GM21786 (cell line): ENCODE data around the gene SEMA3F.
"Not testable (repeated sequence)": the region's sequence is repeated elsewhere in the genome, so short reads cannot be mapped to it uniquely, and the experiment has no call there.

Source experiments
- ATAC-seq: cut with Tn5 transposase; IDR thresholded peaks from one replicate; pipeline ENCODE4 v1.9.1; 2021; ENCODE audit not compliant: unreplicated experiment

The SEMA3F gene

GRCh38 chr3:50228184-50228763, 73.2 kb downstream of the SEMA3F start:
- ATAC-seq, result not testable (repeated sequence)

GRCh38 chr3:50229490-50229889, 74.4 kb downstream of the SEMA3F start:
- ATAC-seq, result no peak

- no peak for ATAC-seq
Observed at GRCh38 chr3:50230104-50230793, 75.1 kb downstream of the SEMA3F start.

GRCh38 chr3:50230794-50231125, 75.6 kb downstream of the SEMA3F start:
- ATAC-seq, result no peak

- no peak for ATAC-seq
Observed at GRCh38 chr3:50231581-50231980, 76.5 kb downstream of the SEMA3F start.

- ATAC-seq, result no peak
Observed at GRCh38 chr3:50232303-50232702, 77.2 kb downstream of the SEMA3F start.

GRCh38 chr3:50233176-50233575, 78.1 kb downstream of the SEMA3F start:
- no peak for ATAC-seq

- peak; percentile 91 for ATAC-seq
Observed at GRCh38 chr3:50235716-50236483, 80.8 kb downstream of the SEMA3F start, which contains the start of gene GNAI2. GNAI2 (plus strand) TSS chr3:50236204; CDS start chr3:50236336, 132 bp downstream.

- ATAC-seq, result no peak
Observed at GRCh38 chr3:50236484-50237132, 81.5 kb downstream of the SEMA3F start.

- no peak for ATAC-seq
Observed at GRCh38 chr3:50237133-50237651, 82.1 kb downstream of the SEMA3F start.

GRCh38 chr3:50237754-50238548, 82.8 kb downstream of the SEMA3F start:
- ATAC-seq, result no peak

GRCh38 chr3:50238549-50239026, 83.5 kb downstream of the SEMA3F start:
- no peak for ATAC-seq
